Activated CD8-positive, alpha-beta T cell treated with anti-CD3 and anti-CD28 coated beads for 36 hours (primary cell): ENCODE data around the gene CCR5AS.

Experiments
- ATAC-seq: fragments of 200-7000 bp; cut with Tn5 transposase; one replicate; pipeline ENCODE4 v1.10.0; 2021; ENCODE audit warnings: mild to moderate bottlenecking, moderate library complexity
- CTCF ChIA-PET: fragments of 350-600 bp; sonication (Branson Sonifier 250); formaldehyde crosslinking; loops from one replicate; lab custom pipeline; 2021; ENCODE audit warnings: antibody characterized with exemption; lab: Charles Lee
- POLR2A ChIA-PET: fragments of 350-600 bp; sonication (Branson Sonifier 250); formaldehyde crosslinking; loops from one replicate; lab custom pipeline; 2021; ENCODE audit warnings: antibody characterized with exemption; lab: Charles Lee
- DNase-seq: peaks from one replicate; pipeline ENCODE4 v3.0.0-alpha.2; 2020
- H3K27ac Mint-ChIP-seq: one replicate; pipeline ENCODE4 v1.8.0; 2021; ENCODE audit warnings: mild to moderate bottlenecking, mixed read lengths
- H3K27me3 Mint-ChIP-seq: one replicate; pipeline ENCODE4 v1.8.0; 2021; ENCODE audit warnings: mixed read lengths
- H3K36me3 Mint-ChIP-seq: one replicate; pipeline ENCODE4 v1.8.0; 2021; ENCODE audit warnings: low read depth, mixed read lengths
- H3K4me1 Mint-ChIP-seq: one replicate; pipeline ENCODE4 v1.8.0; 2021; ENCODE audit warnings: low read depth, mixed read lengths
- H3K4me3 Mint-ChIP-seq: one replicate; pipeline ENCODE4 v1.8.0; 2021; ENCODE audit warnings: mild to moderate bottlenecking, moderate library complexity, mixed read lengths
- H3K9me3 Mint-ChIP-seq: one replicate; pipeline ENCODE4 v1.8.0; 2021; ENCODE audit warnings: mixed read lengths
- CTCF ChIP-seq: fragments of 200-600 bp; IDR thresholded peaks from one replicate; pipeline ENCODE4 v1.8.0; 2022; ENCODE audit warnings: antibody characterized with exemption, mild to moderate bottlenecking
- intact Hi-C: fragments of 100-400 bp; cut with micrococcal nuclease; formaldehyde crosslinking; loops from one replicate; pipeline ENCODE4 v1.10.0; 2022

Gene CCR5AS

GRCh38 chr3:46378426-46378942 lies 28.4 kb downstream of the CCR5AS start:
- peak; percentile 81 for DNase-seq
- no peak overlapping the region for H3K27ac Mint-ChIP-seq
- intact Hi-C loops: loop anchor here (10.0 kb wide), 1 partner anchor 434 kb away; the partner anchor contains the start of gene CXCR6
- ATAC-seq: peak; percentile 42
- H3K4me3 Mint-ChIP-seq: no peak overlapping the region
- CTCF ChIA-PET: interaction anchor here (0.6 to 3.9 kb wide), 48 partner anchors 9 to 642 kb away, joined by 3 to 35 read pairs (median 6); partner anchors contain the start of genes CCR1, CCR5AS and CCRL2
- H3K27me3 Mint-ChIP-seq: peaks cover 6% of the 10 kb centered on the region
- POLR2A ChIA-PET: no interaction called here
- H3K9me3 Mint-ChIP-seq: no peaks in the 10 kb centered on the region
- peak; percentile 90 for TF ChIP-seq CTCF
- peaks cover 33% of the 10 kb centered on the region for H3K4me1 Mint-ChIP-seq
- H3K36me3 Mint-ChIP-seq: no peaks in the 10 kb centered on the region

GRCh38 chr3:46375814-46376213 lies 31.1 kb downstream of the CCR5AS start:
- Mint-ChIP-seq H3K9me3 (no peaks in the 10 kb centered on the region), H3K27me3 (peaks cover 7% of the 10 kb centered on the region), H3K4me1 (peaks cover 33% of the 10 kb centered on the region), H3K4me3 (no peak overlapping the region), H3K27ac (no peak overlapping the region), H3K36me3 (no peaks in the 10 kb centered on the region)
- ATAC-seq: no peak
- intact Hi-C loops: loop anchor here (10.0 kb wide), 1 partner anchor 431 kb away; the partner anchor contains the start of gene CXCR6
- no peak for DNase-seq
- CTCF ChIA-PET: interaction anchor here (1.5 to 10.3 kb wide), 3 partner anchors 15 to 102 kb away, joined by 5 to 156 read pairs (median 6); no protein-coding TSS in a partner anchor
- no peak for TF ChIP-seq CTCF
- POLR2A ChIA-PET: no interaction called here

- ATAC-seq: peak; percentile 46
- peaks cover 35% of the 10 kb centered on the region for H3K4me1 Mint-ChIP-seq
- no peaks in the 10 kb centered on the region for H3K9me3 Mint-ChIP-seq
- peak overlapping the region; percentile 2 for H3K4me3 Mint-ChIP-seq
- intact Hi-C loops: loop anchor here (10.0 kb wide), 1 partner anchor 430 kb away; the partner anchor contains the start of gene CXCR6
- TF ChIP-seq CTCF: no peak
- H3K36me3 Mint-ChIP-seq: no peaks in the 10 kb centered on the region
- H3K27ac Mint-ChIP-seq: no peak overlapping the region
- CTCF ChIA-PET: interaction anchor here (0.6 to 10.3 kb wide), 9 partner anchors 15 to 297 kb away, joined by 3 to 156 read pairs (median 5); partner anchors contain the start of genes CCR1 and CCR2
- POLR2A ChIA-PET: no interaction called here
- DNase-seq: no peak
- H3K27me3 Mint-ChIP-seq: peaks cover 7% of the 10 kb centered on the region
Measured at GRCh38 chr3:46375218-46375617, 31.6 kb downstream of the CCR5AS start.

GRCh38 chr3:46374755-46375154 lies 32.1 kb downstream of the CCR5AS start:
- ChIA-PET POLR2A (interaction anchor here (1.1 kb wide), 1 partner anchor 41 kb away, joined by 3 read pairs; no protein-coding TSS in a partner anchor), CTCF (interaction anchor here (0.6 to 10.3 kb wide), 10 partner anchors 8 to 297 kb away, joined by 3 to 156 read pairs (median 4); partner anchors contain the start of genes CCR1 and CCR2)
- no peak for DNase-seq
- peak overlapping the region; percentile 40 for H3K27ac Mint-ChIP-seq
- no peaks in the 10 kb centered on the region for H3K9me3 Mint-ChIP-seq
- no peak for ATAC-seq
- TF ChIP-seq CTCF: no peak
- peaks cover 40% of the 10 kb centered on the region for H3K4me1 Mint-ChIP-seq
- H3K36me3 Mint-ChIP-seq: no peaks in the 10 kb centered on the region
- intact Hi-C loops: loop anchor here (5.0 to 10.0 kb wide), 5 partner anchors 82 to 430 kb away; partner anchors contain the start of genes CCR1 and CXCR6
- H3K27me3 Mint-ChIP-seq: peaks cover 7% of the 10 kb centered on the region
- H3K4me3 Mint-ChIP-seq: peak overlapping the region; percentile 2
